A549 (cell line): ENCODE measurements around the gene TEX9. TPM values are rescaled to one million over a fixed set of nuclear protein-coding genes. Genes with fewer than 3 reads are reported as not detected.
"Not testable (repeated sequence)": the region's sequence is repeated elsewhere in the genome, so short reads cannot be mapped to it uniquely, and the experiment has no call there.

Source experiments
- ATAC-seq, 2 experiments: fragments of 200-7000 bp in 1 of 2; fragments of >200 bp in 1 of 2; cut with Nextera tagmentation in 1 of 2; cut with Tn5 transposase in 1 of 2; 3 replicates each; pipeline versions ENCODE4 v1.8.0 to v1.9.1; 2018 to 2020; ENCODE audit warnings: mild to moderate bottlenecking in 1 of 2, moderate library complexity in 1 of 2
- CTCF ChIA-PET: fragments of 300-600 bp; sonication (Branson Sonifier 250); formaldehyde crosslinking; extraction: SDS; loops from one replicate; lab custom pipeline; 2021; ENCODE audit warnings: antibody characterized with exemption, inconsistent platforms; lab: Yijun Ruan, JAX
- POLR2A ChIA-PET: fragments of 350-600 bp; formaldehyde crosslinking; extraction: SDS; loops from one replicate; lab custom pipeline; 2021; ENCODE audit warnings: antibody characterized with exemption, inconsistent platforms; lab: Yijun Ruan, JAX
- DNase-seq, 2 experiments: peaks; one replicate each; pipeline versions ENCODE4 v3.0.0 to v3.0.0-alpha.2; 2011 to 2016; ENCODE audit warnings: low read depth in 1 of 2, low spot score in 1 of 2
- FAIRE-seq: peaks from 2 replicates; lab custom pipeline; 2011; peaks lifted over from hg19 to GRCh38; lab: Jason Lieb, UNC
- H3K27ac ChIP-seq, 2 experiments: fragments of >200 bp; sonication (Bioruptor Twin); formaldehyde crosslinking; 3 replicates each; pipeline ENCODE4 v1.5.1; 2016 to 2017
- H3K4me1 ChIP-seq: fragments of >200 bp; sonication (Bioruptor Twin); formaldehyde crosslinking; 3 replicates; pipeline ENCODE4 v1.6.1; 2016
- H3K4me2 ChIP-seq: fragments of >200 bp; sonication (Bioruptor Twin); formaldehyde crosslinking; 3 replicates; pipeline ENCODE4 v1.6.1; 2016
- H3K4me3 ChIP-seq: fragments of >200 bp; sonication (Bioruptor Twin); formaldehyde crosslinking; 3 replicates; pipeline ENCODE4 v1.5.1; 2016
- H3K9me3 ChIP-seq: fragments of >200 bp; sonication (Bioruptor Twin); formaldehyde crosslinking; 3 replicates; pipeline ENCODE4 v1.6.1; 2016
- CBX8 ChIP-seq: fragments of 200-600 bp; sonication (generic); IDR thresholded peaks from 2 replicates; pipeline ENCODE4 v1.6.1; 2016
- E2F6 ChIP-seq: IDR thresholded peaks from 2 replicates; pipeline ENCODE4 v1.6.1; 2012; ENCODE audit warnings: low read depth, borderline replicate concordance
- EP300 ChIP-seq, 2 experiments: fragments of >200 bp; sonication (Bioruptor Twin); formaldehyde crosslinking; IDR thresholded peaks; 2 replicates in 1 of 2; 3 replicates in 1 of 2; pipeline ENCODE4 v1.6.1; 2016 to 2017
- ESRRA ChIP-seq: fragments of 150-350 bp; IDR thresholded peaks from 2 replicates; pipeline ENCODE4 v1.6.1; 2014; ENCODE audit warnings: mild to moderate bottlenecking, low read length, borderline replicate concordance
- FOSB ChIP-seq: fragments of 250-450 bp; sonication (Bioruptor Pico); IDR thresholded peaks from 2 replicates; pipeline ENCODE4 v1.5.0; 2020; ENCODE audit warnings: mild to moderate bottlenecking, moderate library complexity
- KDM1A ChIP-seq: fragments of 200-600 bp; sonication (generic); IDR thresholded peaks from 2 replicates; pipeline ENCODE4 v1.6.1; 2016; ENCODE audit warnings: low read depth, mild to moderate bottlenecking
- PBX3 ChIP-seq: IDR thresholded peaks from 2 replicates; pipeline ENCODE4 v1.6.1; 2012
- POLR2A ChIP-seq: IDR thresholded peaks from 2 replicates; pipeline ENCODE4 v1.6.1; 2012; ENCODE audit warnings: mild to moderate bottlenecking, low read length
- RAD21 ChIP-seq, 2 experiments: fragments of >200 bp in 1 of 2; sonication (Bioruptor Twin) in 1 of 2; formaldehyde crosslinking in 1 of 2; IDR thresholded peaks in 1 of 2; conservative IDR thresholded peaks in 1 of 2; 2 replicates in 1 of 2; 3 replicates in 1 of 2; pipeline ENCODE4 v1.6.1; 2012 to 2018; ENCODE audit warnings: inconsistent platforms in 1 of 2
- RCOR1 ChIP-seq: fragments of 150-350 bp; IDR thresholded peaks from 2 replicates; pipeline ENCODE4 v1.6.1; 2014; ENCODE audit warnings: antibody characterized with exemption, low read length, low read depth
- REST ChIP-seq: fragments of 200-600 bp; sonication (generic); IDR thresholded peaks from 2 replicates; pipeline ENCODE4 v1.6.1; 2016; ENCODE audit warnings: antibody characterized with exemption, mild to moderate bottlenecking, moderate library complexity
- RNF2 ChIP-seq: fragments of 200-600 bp; sonication (generic); IDR thresholded peaks from 2 replicates; pipeline ENCODE4 v1.6.1; 2016; ENCODE audit warnings: low read depth, mild to moderate bottlenecking, antibody characterized with exemption, moderate library complexity, borderline replicate concordance
- TP53 ChIP-seq: fragments of 250-450 bp; sonication (Bioruptor Pico); IDR thresholded peaks from 2 replicates; pipeline ENCODE4 v1.5.0; 2021; ENCODE audit warnings: mild to moderate bottlenecking, moderate library complexity
- ZFP36 ChIP-seq: fragments of 450-650 bp; IDR thresholded peaks from 2 replicates; pipeline ENCODE4 v1.6.1; 2014; ENCODE audit warnings: borderline replicate concordance; ENCODE audit not compliant: partially characterized antibody
- WGBS: methylation state at CpG from one replicate; pipeline ENCODE4 v1.1.6; 2017; ENCODE audit errors: missing lambda C conversion rate; 5-methylcytosine and 5-hydroxymethylcytosine counted together
- polyA plus RNA-seq, 4 experiments: library from polyadenylated mRNA; depleted of rRNA in 3 of 4; stranded (reverse); fragments of >200 nt; fragmentation: RNase III in 1 of 4; extraction: RNeasy Plus Mini Kit Qiagen cat#74134 plus additional on column Dnase treatment in 1 of 4; gene quantifications; 2 replicates in 3 of 4; 3 replicates in 1 of 4; pipeline ENCODE4 v1.2.3, GENCODE V29; 2011 to 2017

Gene TEX9
- polyA plus RNA-seq, 2 of the 4 experiments (the other 2 are of a cell fraction): 7.7 to 13.3 TPM

- no peak for ATAC-seq
- WGBS: 72% methylated on average over 4 of the region's 4 CpGs
- DNase-seq: no peak
- no peak for FAIRE-seq
- Histone ChIP-seq H3K4me1 (peaks cover 20% of the 10 kb centered on the region), H3K4me2 (0 out of 3 replicates have a peak overlapping the region, but pooled peaks have one; percentile 4), H3K9me3 (no peaks in the 10 kb centered on the region)
- TF ChIP-seq CBX8 (no peak), RCOR1 (no peak), PBX3 (no peak)
- TF ChIP-seq, all 56 proteins: peak for 0
- peak overlapping the region in 1 of 2 experiments; percentile 12; a peak in 1 of 6 replicates for H3K27ac ChIP-seq
- POLR2A ChIA-PET: no interaction called here
- H3K4me3 ChIP-seq: no peak overlapping the region
- CTCF ChIA-PET: interaction anchor here (1.0 to 1.2 kb wide), 2 partner anchors 60 to 61 kb away, joined by 3 to 4 read pairs; no protein-coding TSS in a partner anchor
Observed at GRCh38 chr15:56369234-56369633, 4.0 kb downstream of the TEX9 start.

GRCh38 chr15:56371495-56372147 is 6.4 kb downstream of the TEX9 start:
- TF ChIP-seq RAD21 (conservative IDR thresholded peaks at IDR 0.05 in 1 of 2, IDR thresholded peaks at IDR 0.05 in 1 of 2) (no peak), E2F6 (no peak)
- H3K4me2 ChIP-seq: no peak overlapping the region

GRCh38 chr15:56374693-56375092 is 9.5 kb downstream of the TEX9 start:
- POLR2A ChIA-PET, ATAC-seq, CTCF ChIA-PET, DNase-seq, H3K4me3 ChIP-seq, H3K27ac ChIP-seq, H3K4me1 ChIP-seq, H3K9me3 ChIP-seq, H3K4me2 ChIP-seq: not testable (repeated sequence)
- peak; percentile 56 for FAIRE-seq
- 85% methylated on average over 2 of the region's 2 CpGs for WGBS

More at GRCh38 chr15:56371495-56372147, 6.4 kb downstream of the TEX9 start:
- Histone ChIP-seq H3K4me3 (no peak overlapping the region), H3K27ac (no peak overlapping the region), H3K4me1 (peaks cover 8% of the 10 kb centered on the region; the same call in 2 of the 3 replicates), H3K9me3 (no peaks in the 10 kb centered on the region)
- ATAC-seq: no peak
- DNase-seq: no peak
- peak; percentile 93 for FAIRE-seq
- 40% methylated on average over 2 of the region's 2 CpGs for WGBS
- ChIA-PET CTCF (interaction anchor here (1.6 kb wide), 1 partner anchor 57 kb away, joined by 3 read pairs; no protein-coding TSS in a partner anchor), POLR2A (no interaction called here)

- ATAC-seq, H3K4me1 ChIP-seq, H3K9me3 ChIP-seq, FAIRE-seq, H3K27ac ChIP-seq, POLR2A ChIA-PET, H3K4me2 ChIP-seq, DNase-seq, CTCF ChIA-PET, H3K4me3 ChIP-seq: not testable (repeated sequence)
- 53% methylated on average over 2 of the region's 2 CpGs for WGBS
Observed at GRCh38 chr15:56377822-56378221, 12.6 kb downstream of the TEX9 start.

- CTCF ChIA-PET: no interaction called here
- 86% methylated on average over 3 of the region's 3 CpGs for WGBS
Observed at GRCh38 chr15:56383010-56383409, 17.8 kb downstream of the TEX9 start.

More at GRCh38 chr15:56383010-56383409, 17.8 kb downstream of the TEX9 start:
- H3K4me1 ChIP-seq: no peaks in the 10 kb centered on the region
- H3K9me3 ChIP-seq: peaks cover 3% of the 10 kb centered on the region; the same call in 1 of the 3 replicates
- peak; percentile 39 for FAIRE-seq
- no peak for DNase-seq
- no peak for ATAC-seq
- H3K4me2 ChIP-seq: no peak overlapping the region
- TF ChIP-seq ESRRA (no peak), FOSB (CRISPR knock-in tag) (no peak), REST (no peak), TP53 (CRISPR knock-in tag) (no peak), ZFP36 (no peak), EP300 (IDR thresholded peaks at IDR 0.05) (no peak), RNF2 (no peak), POLR2A (no peak), KDM1A (no peak)
- no peak overlapping the region for H3K4me3 ChIP-seq
- POLR2A ChIA-PET: no interaction called here
- no peak overlapping the region for H3K27ac ChIP-seq
